ENCODE results near the gene LAMB1. TPM values are rescaled to one million over a fixed set of nuclear protein-coding genes. Genes with fewer than 3 reads are reported as not detected.

Gene LAMB1
- polyA plus RNA-seq, 1 experiment = 204 TPM

GRCh38 chr7:107944411-107945169 lies 58.4 kb downstream of the LAMB1 start:
- POLR2A ChIA-PET = interaction anchor here (0.6 kb wide), 1 partner anchor 189 kb away, joined by 3 read pairs; no protein-coding TSS in a partner anchor
- DNase-seq (ENCODE audit: low read depth) = no peak
- no peak overlapping the region for H3K4me3 ChIP-seq (ENCODE audit: low read depth, low read length)
- CTCF ChIA-PET = no interaction called here
- no peak for TF ChIP-seq CTCF (IDR thresholded peaks at IDR 0.05; ENCODE audit: insufficient read depth, low read depth, low read length)
- H3K27me3 ChIP-seq (ENCODE audit: control insufficient read depth, insufficient read depth, low read length) = no peaks in the 10 kb centered on the region
- peaks cover 12% of the 10 kb centered on the region for H3K36me3 ChIP-seq (ENCODE audit: control insufficient read depth, insufficient read depth, low read length)

GRCh38 chr7:107943018-107943417 lies 59.9 kb downstream of the LAMB1 start:
- ChIA-PET CTCF (no interaction called here), POLR2A (no interaction called here)
- H3K4me3 ChIP-seq (ENCODE audit: low read depth, low read length) = no peak overlapping the region
- TF ChIP-seq CTCF (IDR thresholded peaks at IDR 0.05; ENCODE audit: insufficient read depth, low read depth, low read length) = no peak
- H3K36me3 ChIP-seq (ENCODE audit: control insufficient read depth, insufficient read depth, low read length) = peaks cover 12% of the 10 kb centered on the region
- H3K27me3 ChIP-seq (ENCODE audit: control insufficient read depth, insufficient read depth, low read length) = no peaks in the 10 kb centered on the region
- no peak for DNase-seq (ENCODE audit: low read depth)

GRCh38 chr7:107940951-107941350 lies 62.0 kb downstream of the LAMB1 start:
- DNase-seq (ENCODE audit: low read depth) = no peak
- Histone ChIP-seq H3K4me3 (ENCODE audit: low read depth, low read length) (no peak overlapping the region), H3K36me3 (ENCODE audit: control insufficient read depth, insufficient read depth, low read length) (peaks cover 9% of the 10 kb centered on the region; the same call in 1 of the 2 replicates), H3K27me3 (ENCODE audit: control insufficient read depth, insufficient read depth, low read length) (no peaks in the 10 kb centered on the region)
- ChIA-PET POLR2A (no interaction called here), CTCF (no interaction called here)
- no peak for TF ChIP-seq CTCF (IDR thresholded peaks at IDR 0.05; ENCODE audit: insufficient read depth, low read depth, low read length)

GRCh38 chr7:107939573-107940489 lies 63.1 kb downstream of the LAMB1 start:
- no peak for TF ChIP-seq CTCF (IDR thresholded peaks at IDR 0.05; ENCODE audit: insufficient read depth, low read depth, low read length)
- no peak overlapping the region for H3K4me3 ChIP-seq (ENCODE audit: low read depth, low read length)
- ChIA-PET CTCF (interaction anchor here (1.3 to 1.4 kb wide), 2 partner anchors 12 to 206 kb away, joined by 3 to 6 read pairs; no protein-coding TSS in a partner anchor), POLR2A (interaction anchor here (0.6 kb wide), 1 partner anchor 488 kb away, joined by 3 read pairs; no protein-coding TSS in a partner anchor)
- no peaks in the 10 kb centered on the region for H3K27me3 ChIP-seq (ENCODE audit: control insufficient read depth, insufficient read depth, low read length)
- peak; percentile 83 for DNase-seq (ENCODE audit: low read depth)
- H3K36me3 ChIP-seq (ENCODE audit: control insufficient read depth, insufficient read depth, low read length) = peaks cover 6% of the 10 kb centered on the region; the same call in 1 of the 2 replicates

Data from BJ (cell line).